Stimulated activated effector memory CD8-positive, alpha-beta T cell treated with anti-CD3 and anti-CD28 coated beads, Interleukin-12 subunit alpha, Interleukin-12 subunit beta, amount 100 ng/mL, for 72 hours (primary cell): Measurements from ENCODE around the gene CCDC6.

Experiments used
- ATAC-seq: fragments of 150-1000 bp; cut with Tn5 transposase; 2 replicates; pipeline ENCODE4 v1.10.0; 2021
- DNase-seq, 2 donors: peaks; one replicate each; pipeline ENCODE4 v3.0.0; 2021 to 2022; ENCODE audit warnings: low spot score in 2 of 2
- H3K27ac Mint-ChIP-seq: one replicate; pipeline ENCODE4 v1.8.0; 2022; ENCODE audit warnings: mild to moderate bottlenecking, mixed read lengths
- H3K36me3 Mint-ChIP-seq: one replicate; pipeline ENCODE4 v1.8.0; 2022; ENCODE audit warnings: mild to moderate bottlenecking, mixed read lengths
- H3K4me1 Mint-ChIP-seq: one replicate; pipeline ENCODE4 v1.8.0; 2022; ENCODE audit warnings: mixed read lengths
- H3K4me3 Mint-ChIP-seq: one replicate; pipeline ENCODE4 v1.8.0; 2022; ENCODE audit warnings: mild to moderate bottlenecking, mixed read lengths
- H3K9me3 Mint-ChIP-seq: one replicate; pipeline ENCODE4 v1.8.0; 2022; ENCODE audit warnings: mixed read lengths

Gene CCDC6

DNA sequence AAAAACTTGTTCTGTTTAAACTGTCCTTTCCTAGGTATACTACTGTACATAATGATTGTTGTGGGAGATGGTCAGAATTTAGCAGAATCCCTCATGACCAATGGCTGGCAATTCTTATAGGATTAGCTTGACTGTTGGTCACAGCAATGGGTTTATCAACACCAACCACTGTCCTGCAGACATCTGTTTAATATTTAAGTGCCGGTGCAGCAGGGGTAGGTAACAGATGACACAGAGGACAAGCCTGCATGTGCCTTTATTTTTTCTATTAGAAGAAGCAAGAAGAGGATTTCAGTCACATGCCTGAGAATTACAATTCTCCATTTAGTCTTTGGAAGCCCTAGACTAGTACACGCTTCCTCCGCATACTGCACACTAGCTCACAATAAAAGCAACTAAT lies 48.4 kb downstream of the CCDC6 start:
- Mint-ChIP-seq H3K4me1 (peaks cover 69% of the 10 kb centered on the region), H3K4me3 (no peak overlapping the region), H3K27ac (no peak overlapping the region), H3K9me3 (no peaks in the 10 kb centered on the region), H3K36me3 (peaks cover 10% of the 10 kb centered on the region)
- no peak for ATAC-seq
- DNase-seq: no peak

DNA sequence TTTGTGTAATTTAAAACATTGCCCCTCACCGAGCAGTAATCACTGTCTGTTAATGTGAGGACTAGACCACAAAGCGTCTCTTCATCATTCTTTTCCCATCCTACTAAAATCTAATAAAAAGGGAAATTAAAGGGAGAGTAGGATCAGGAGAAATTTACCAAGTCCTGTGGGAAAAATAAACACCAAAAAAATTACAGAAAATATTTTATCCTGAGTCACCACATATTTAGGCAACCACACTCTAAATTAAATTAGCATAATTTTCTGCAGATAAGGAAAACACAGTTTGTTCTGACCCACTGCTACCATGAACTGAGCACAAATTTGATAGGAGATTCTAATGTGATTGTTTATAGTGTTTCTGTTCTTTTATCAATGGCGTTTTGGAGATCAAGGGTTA lies 49.3 kb downstream of the CCDC6 start:
- no peaks in the 10 kb centered on the region for H3K9me3 Mint-ChIP-seq
- DNase-seq: no peak
- no peak overlapping the region for H3K27ac Mint-ChIP-seq
- H3K4me3 Mint-ChIP-seq: no peak overlapping the region
- peaks cover 19% of the 10 kb centered on the region for H3K36me3 Mint-ChIP-seq
- peaks cover 76% of the 10 kb centered on the region for H3K4me1 Mint-ChIP-seq
- ATAC-seq: no peak

DNA sequence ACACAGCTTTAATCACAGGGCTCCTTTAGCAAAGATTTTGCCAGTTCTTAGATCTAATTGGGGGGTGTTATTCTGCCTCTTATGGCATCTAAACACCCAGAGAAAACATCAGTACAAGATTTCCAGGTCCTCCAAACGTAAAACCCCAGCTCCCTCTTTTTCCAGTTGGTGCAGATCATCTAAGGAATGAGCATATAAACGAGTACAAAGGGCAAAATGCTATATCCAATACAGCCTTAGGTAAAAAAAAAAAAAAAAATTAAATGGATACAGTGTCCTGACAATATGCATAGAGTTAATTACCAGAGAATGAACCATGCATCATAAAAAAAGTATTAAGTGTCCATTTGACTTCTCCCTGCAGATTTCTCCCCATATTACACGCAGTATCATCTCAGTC lies 50.3 kb downstream of the CCDC6 start:
- peaks cover 25% of the 10 kb centered on the region for H3K36me3 Mint-ChIP-seq
- ATAC-seq (no peak), DNase-seq (no peak)
- H3K4me3 Mint-ChIP-seq: no peak overlapping the region
- H3K4me1 Mint-ChIP-seq: peaks cover 68% of the 10 kb centered on the region
- H3K27ac Mint-ChIP-seq: peak overlapping the region; percentile 50
- no peaks in the 10 kb centered on the region for H3K9me3 Mint-ChIP-seq

DNA sequence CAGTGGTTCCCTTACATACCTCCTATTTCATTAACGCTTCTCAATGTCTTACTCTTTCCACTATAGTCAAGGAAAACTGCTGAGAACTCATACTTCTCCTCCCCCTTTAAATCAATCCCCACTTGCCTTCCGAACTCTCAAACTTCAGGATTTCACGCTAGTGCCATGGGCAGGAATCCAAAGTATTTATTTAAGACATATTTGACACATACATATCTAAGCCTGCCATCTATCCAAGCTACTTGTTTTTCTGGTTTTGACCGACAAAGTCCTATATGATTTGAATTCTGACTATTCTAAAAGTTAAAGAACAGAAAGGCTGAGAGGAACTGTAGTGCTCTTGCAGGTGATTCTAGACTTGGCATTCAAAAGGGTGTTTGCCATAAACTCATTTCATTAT lies 51.8 kb downstream of the CCDC6 start:
- Mint-ChIP-seq H3K36me3 (peaks cover 35% of the 10 kb centered on the region), H3K9me3 (no peaks in the 10 kb centered on the region), H3K4me1 (peaks cover 56% of the 10 kb centered on the region), H3K27ac (peak overlapping the region; percentile 4), H3K4me3 (no peak overlapping the region)
- DNase-seq: no peak
- no peak for ATAC-seq

DNA sequence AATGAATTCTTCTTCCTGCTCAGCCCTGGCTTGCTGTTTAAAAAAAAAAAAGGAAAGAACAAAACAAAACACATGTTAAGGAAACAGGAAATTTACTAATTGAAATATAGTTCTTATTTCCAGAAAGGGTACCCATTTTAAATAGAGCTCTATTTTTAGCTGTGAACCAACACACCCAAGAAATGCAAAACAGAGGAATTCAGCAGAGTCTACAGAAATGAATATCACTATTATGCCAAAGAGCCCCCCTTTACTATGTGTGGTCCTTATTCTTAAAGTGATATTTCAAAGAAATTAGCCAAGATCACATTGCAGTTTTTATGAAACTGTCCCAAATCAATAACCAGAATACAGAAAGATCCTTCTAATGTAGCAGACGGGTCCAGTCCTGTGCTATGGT lies 53.7 kb downstream of the CCDC6 start:
- Mint-ChIP-seq H3K36me3 (peaks cover 54% of the 10 kb centered on the region), H3K4me3 (no peak overlapping the region), H3K27ac (peak overlapping the region; percentile 81), H3K9me3 (no peaks in the 10 kb centered on the region), H3K4me1 (peaks cover 39% of the 10 kb centered on the region)
- no peak for DNase-seq
- ATAC-seq: no peak

DNA sequence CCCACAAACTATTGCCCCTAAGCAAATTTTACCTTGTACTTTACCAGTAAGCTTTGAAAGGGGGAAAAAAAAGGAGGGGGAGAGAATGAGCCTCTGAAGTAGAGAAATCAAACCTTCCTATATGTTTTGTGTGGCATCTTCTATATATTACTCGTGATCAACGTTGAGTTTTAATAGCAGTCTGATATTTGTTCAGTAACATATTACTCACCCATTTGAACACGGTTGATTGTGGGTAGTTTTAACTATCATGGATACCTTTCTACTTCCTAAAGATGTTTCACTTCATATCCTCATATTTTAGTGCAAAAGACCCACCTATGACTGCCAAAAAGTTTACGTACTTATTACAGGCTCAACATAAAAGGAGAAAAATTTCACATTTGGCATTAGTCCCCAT lies 54.5 kb downstream of the CCDC6 start:
- ATAC-seq (no peak), DNase-seq (no peak)
- Mint-ChIP-seq H3K9me3 (no peaks in the 10 kb centered on the region), H3K27ac (no peak overlapping the region), H3K36me3 (peaks cover 62% of the 10 kb centered on the region), H3K4me3 (no peak overlapping the region), H3K4me1 (peaks cover 39% of the 10 kb centered on the region)

DNA sequence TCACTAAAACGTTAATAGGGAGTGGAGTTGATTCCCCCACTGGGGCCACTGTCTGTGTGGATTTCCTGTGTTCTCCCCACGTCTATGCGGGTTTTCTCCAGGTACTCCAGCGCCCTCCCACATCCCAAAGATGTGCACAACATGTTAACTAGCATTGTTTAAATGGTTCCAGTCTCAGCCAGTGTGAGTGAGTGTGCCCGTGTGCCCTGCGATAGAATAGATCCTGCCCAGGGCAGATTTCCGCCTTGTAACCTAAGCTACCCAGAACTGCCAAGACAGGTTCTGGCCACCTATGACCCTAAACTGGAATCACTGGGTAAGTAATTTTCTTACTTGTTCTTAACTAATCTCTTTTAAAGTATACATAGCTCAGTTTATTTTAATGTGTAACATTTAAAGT lies 58.5 kb downstream of the CCDC6 start:
- no peak for ATAC-seq
- no peaks in the 10 kb centered on the region for H3K9me3 Mint-ChIP-seq
- peaks cover 9% of the 10 kb centered on the region for H3K4me1 Mint-ChIP-seq

DNA sequence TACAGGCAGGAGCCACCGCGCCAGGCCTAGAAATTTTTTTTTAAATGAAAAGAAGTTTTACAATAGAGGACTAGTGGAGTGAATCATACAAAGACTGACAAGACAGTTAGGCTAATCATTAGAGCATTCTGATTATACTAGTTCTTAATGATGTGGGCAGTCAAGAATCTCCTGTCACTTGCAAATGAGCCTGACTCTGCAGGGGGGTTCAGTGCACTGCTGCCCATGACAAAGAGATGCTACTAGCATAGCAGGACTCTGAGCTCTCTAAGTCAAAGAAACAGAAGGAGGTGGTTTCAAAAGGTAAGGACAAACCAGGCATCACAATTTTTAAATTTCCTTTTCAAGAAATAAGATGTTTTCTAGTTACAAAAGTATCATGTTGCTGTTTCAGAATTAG lies 59.0 kb downstream of the CCDC6 start:
- no peaks in the 10 kb centered on the region for H3K9me3 Mint-ChIP-seq
- H3K36me3 Mint-ChIP-seq: peaks cover 100% of the 10 kb centered on the region
- DNase-seq (no peak), ATAC-seq (no peak)
- H3K4me3 Mint-ChIP-seq: no peak overlapping the region
- peaks cover 6% of the 10 kb centered on the region for H3K4me1 Mint-ChIP-seq
- no peak overlapping the region for H3K27ac Mint-ChIP-seq

More for the DNA sequence above, 58.5 kb downstream of the CCDC6 start:
- peaks cover 100% of the 10 kb centered on the region for H3K36me3 Mint-ChIP-seq
- no peak overlapping the region for H3K27ac Mint-ChIP-seq
- no peak overlapping the region for H3K4me3 Mint-ChIP-seq
- DNase-seq: no peak

DNA sequence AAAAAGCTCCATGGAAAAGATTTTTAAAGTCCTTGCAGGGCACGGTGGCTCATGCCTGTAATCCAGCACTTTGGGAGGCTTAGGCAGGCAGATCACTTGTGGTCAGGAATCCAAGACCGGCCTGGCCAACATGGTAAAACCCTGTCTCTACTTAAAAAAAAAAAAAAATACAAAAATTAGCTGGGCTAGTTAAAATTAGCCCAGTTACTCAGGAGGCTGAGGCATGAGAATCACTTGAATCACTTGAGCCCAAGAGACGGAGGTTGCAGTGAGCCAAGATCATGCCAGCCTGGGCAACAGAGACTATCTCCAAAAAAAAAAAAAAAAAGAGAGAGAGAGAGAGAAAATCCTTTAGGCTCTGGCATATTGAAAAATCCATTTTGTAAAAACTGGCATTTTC lies 61.9 kb downstream of the CCDC6 start:
- Mint-ChIP-seq H3K4me3 (no peak overlapping the region), H3K4me1 (peaks cover 16% of the 10 kb centered on the region), H3K9me3 (no peaks in the 10 kb centered on the region), H3K27ac (no peak overlapping the region), H3K36me3 (peaks cover 97% of the 10 kb centered on the region)
- ATAC-seq (no peak), DNase-seq (no peak)

DNA sequence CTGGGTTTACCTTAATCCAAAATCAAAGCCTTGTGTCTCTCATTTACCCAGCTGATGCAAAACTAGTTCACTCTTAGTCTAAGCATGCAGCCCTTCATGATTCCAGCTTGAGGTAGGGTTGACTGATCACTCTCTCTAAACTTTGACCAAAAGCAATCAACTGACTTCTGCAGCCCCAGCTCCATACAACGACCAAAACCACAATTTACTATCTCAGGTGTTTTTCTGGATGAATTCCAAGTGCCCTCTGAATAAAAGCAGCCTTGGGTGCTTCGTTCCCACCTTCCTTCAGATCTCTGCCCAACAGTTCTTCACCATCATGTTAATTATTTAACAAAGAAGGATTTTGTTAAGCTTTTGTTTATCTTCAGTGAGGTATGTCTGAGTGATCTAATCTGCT lies 62.6 kb downstream of the CCDC6 start:
- peaks cover 19% of the 10 kb centered on the region for H3K4me1 Mint-ChIP-seq

DNA sequence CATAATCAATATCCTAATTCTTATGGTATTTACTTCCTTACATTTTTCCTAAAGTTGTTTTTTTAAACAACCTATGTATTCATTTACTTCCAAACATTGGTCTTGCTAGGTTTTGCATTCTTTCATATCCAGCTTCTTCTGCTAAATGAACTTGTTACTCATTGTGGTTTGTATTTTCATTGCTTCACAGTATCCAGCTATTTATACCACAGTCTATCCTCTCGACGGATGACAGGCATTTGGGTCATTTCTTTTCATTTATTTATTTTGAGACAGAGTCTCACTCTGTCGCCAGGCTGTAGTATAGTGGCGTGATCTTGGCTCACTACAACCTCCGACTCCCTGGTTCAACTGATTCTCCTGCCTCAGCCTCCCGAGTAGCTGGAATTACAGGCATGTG lies 66.8 kb downstream of the CCDC6 start:
- no peaks in the 10 kb centered on the region for H3K9me3 Mint-ChIP-seq
- peaks cover 78% of the 10 kb centered on the region for H3K36me3 Mint-ChIP-seq
- no peak overlapping the region for H3K4me3 Mint-ChIP-seq
- ATAC-seq (no peak), DNase-seq (no peak)
- H3K4me1 Mint-ChIP-seq: peaks cover 35% of the 10 kb centered on the region
- H3K27ac Mint-ChIP-seq: no peak overlapping the region

More for the DNA sequence above, 62.6 kb downstream of the CCDC6 start:
- Mint-ChIP-seq H3K9me3 (no peaks in the 10 kb centered on the region), H3K4me3 (no peak overlapping the region), H3K36me3 (peaks cover 96% of the 10 kb centered on the region), H3K27ac (no peak overlapping the region)
- no peak for DNase-seq
- ATAC-seq: no peak

DNA sequence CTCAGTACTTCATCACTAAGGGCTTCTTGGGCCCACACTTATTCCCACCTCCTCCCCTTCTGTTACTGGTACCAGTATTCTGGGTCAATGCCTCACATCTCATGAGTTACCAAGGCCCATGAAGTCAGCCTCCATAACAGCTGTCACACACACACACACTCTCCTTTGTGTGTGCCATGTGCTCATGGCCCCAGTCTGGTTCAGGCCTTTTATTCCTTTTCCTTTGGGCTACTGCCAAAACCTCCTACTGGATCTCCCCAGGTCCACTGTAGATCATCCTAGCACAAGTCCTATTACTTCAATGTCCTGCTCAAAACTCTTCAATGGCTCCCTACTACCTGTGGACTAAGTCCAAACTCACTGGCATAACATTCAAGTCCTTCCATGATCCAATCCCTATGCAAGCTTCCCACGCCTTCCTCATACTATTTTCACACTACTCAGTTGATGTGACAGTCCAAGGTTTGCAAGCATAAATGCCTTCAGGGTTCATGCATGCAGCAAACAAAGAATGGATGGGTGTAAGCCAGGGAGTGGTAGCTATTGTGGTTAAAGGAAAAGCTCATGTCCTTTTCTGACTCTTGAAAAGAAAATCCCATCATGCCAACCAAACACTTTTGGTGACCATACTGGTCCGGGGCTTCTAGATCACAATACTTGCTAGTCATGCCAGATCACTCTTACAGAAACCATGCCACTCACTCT lies 68.1 kb downstream of the CCDC6 start:
- H3K36me3 Mint-ChIP-seq: peaks cover 78% of the 10 kb centered on the region
- H3K9me3 Mint-ChIP-seq: no peaks in the 10 kb centered on the region
- ATAC-seq (no peak), DNase-seq (no peak)
- H3K27ac Mint-ChIP-seq: no peak overlapping the region
- H3K4me1 Mint-ChIP-seq: peaks cover 35% of the 10 kb centered on the region
- no peak overlapping the region for H3K4me3 Mint-ChIP-seq

DNA sequence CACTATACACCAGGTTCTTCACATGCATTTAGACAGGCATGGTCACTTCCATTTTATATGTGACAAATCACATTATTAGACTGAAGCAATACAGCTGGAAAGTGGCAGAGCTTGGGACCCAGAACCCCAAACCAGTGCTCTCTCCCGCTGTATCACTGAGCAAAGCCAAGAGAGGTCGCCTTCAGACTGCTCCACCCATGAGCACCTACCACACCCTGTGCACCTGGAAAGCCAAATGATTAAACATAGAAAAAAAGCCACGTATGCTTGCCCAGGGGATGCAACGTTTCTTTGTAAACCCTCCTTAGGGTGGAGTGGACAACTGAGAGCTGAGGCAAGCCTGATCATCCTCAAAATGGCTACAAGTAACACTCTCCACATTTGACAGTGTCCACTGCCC lies 72.5 kb downstream of the CCDC6 start:
- Mint-ChIP-seq H3K4me1 (peaks cover 41% of the 10 kb centered on the region), H3K4me3 (no peak overlapping the region), H3K9me3 (no peaks in the 10 kb centered on the region), H3K27ac (no peak overlapping the region), H3K36me3 (peaks cover 76% of the 10 kb centered on the region)
- no peak for ATAC-seq
- DNase-seq: no peak

DNA sequence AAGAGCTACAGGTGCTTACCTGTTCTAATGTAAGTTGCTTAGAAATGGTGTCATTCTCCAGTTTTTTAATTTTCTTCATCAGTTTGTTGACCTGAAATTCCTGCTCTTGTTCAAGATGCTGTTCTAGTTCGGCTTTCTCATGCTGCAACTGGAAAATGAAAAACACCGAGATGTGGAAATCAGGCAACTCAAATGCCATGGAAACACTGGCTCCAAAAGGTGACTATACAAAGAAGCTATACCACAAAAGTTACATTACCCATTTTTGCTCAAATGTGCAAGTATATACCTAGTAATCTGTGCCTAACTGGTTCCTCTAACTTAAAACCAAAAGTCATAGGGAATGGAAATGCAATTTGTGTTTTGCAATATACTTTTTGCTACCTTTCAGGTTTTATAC lies 73.8 kb downstream of the CCDC6 start:
- H3K4me3 Mint-ChIP-seq: no peak overlapping the region
- H3K9me3 Mint-ChIP-seq: no peaks in the 10 kb centered on the region
- no peak for ATAC-seq
- H3K36me3 Mint-ChIP-seq: peaks cover 71% of the 10 kb centered on the region
- no peak overlapping the region for H3K27ac Mint-ChIP-seq
- H3K4me1 Mint-ChIP-seq: peaks cover 37% of the 10 kb centered on the region
- DNase-seq: no peak

DNA sequence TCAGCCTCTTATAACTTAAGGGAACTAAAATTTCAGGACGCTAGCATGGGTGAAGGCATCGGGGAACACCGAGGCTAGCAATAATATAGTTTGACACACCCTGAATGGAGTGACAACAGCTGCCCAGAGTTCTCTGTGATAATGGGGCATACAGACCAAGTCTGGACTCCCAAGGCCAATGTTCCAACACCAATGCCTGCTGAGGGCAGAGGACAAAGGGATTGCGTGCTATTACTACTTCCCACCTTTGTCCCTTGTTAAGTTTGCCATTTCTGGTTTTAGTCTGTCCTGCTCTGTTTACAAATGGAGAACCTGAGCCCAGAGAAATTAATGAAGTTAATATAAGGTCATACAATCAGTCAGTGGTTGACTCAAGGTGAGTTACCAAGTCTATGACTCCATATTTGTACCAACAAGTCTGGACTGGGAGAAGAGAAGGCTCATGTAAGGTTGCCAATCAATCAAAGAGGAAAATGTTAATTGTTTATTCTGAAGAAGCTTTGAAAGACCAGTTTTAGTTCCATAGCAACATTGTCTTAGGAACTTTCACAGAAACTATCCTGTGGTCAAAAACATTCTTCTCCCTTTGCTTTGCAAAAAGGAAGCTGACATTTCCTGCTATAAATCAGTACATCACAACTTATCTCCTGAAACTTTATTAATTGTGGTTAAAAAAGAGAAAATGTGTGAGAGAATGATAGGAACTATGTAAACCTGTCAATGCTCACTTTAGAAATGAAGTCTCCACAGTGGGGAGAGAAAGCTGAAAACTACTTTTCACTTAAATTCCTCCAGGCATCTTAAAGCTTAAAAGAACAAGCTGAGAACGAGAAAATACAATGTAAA lies 74.5 kb downstream of the CCDC6 start:
- Mint-ChIP-seq H3K27ac (no peak overlapping the region), H3K36me3 (peaks cover 73% of the 10 kb centered on the region), H3K9me3 (no peaks in the 10 kb centered on the region), H3K4me3 (no peak overlapping the region), H3K4me1 (peaks cover 43% of the 10 kb centered on the region)
- ATAC-seq (no peak), DNase-seq (no peak)

DNA sequence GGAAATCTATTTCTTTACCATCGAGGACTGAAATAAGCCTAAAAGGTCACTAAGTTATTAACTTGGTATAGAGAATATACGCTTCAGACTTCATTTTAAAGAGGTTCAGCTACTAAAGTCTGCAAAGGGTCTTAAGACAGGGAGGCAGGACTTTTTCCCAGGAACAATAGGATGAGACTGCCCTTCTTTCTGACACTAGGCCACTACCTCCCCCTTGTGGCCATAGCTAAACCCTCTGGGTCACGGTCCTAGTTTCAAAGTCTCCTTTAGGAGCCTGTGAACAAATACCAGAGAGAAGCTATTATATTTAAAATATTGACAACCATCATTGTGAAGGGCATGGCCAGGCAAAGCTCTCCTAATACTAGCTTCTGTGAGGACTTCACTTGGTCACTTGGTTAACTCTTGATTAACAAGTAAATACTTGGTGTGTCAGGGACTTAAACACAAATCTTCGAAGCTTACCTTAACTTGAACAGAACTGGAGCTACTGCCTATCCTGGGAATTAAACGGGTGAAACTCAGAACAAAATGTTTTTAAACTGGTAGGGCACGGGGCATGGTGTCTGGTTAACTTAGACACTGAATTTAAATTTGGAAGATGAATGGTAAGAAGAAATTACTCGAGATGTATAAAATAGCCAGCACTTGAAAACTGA lies 75.6 kb downstream of the CCDC6 start:
- H3K4me3 Mint-ChIP-seq: no peak overlapping the region
- H3K4me1 Mint-ChIP-seq: peaks cover 52% of the 10 kb centered on the region
- H3K9me3 Mint-ChIP-seq: no peaks in the 10 kb centered on the region
- H3K27ac Mint-ChIP-seq: no peak overlapping the region
- DNase-seq (no peak), ATAC-seq (no peak)
- peaks cover 71% of the 10 kb centered on the region for H3K36me3 Mint-ChIP-seq
